Neural progenitor cell (in vitro differentiated cells): ENCODE measurements around the gene SKIC8. TPM values are rescaled to one million over a fixed set of nuclear protein-coding genes. Genes with fewer than 3 reads are reported as not detected.

ENCODE experiments used
- DNase-seq: peaks from one replicate; pipeline ENCODE4 v3.0.0-alpha.2; 2016; ENCODE audit warnings: low spot score
- H2AFZ ChIP-seq: fragments of 200-600 bp; sonication (generic); replicated peaks from 2 replicates; pipeline ENCODE4 v1.6.1; 2016; ENCODE audit warnings: antibody characterized with exemption
- H3F3A ChIP-seq: fragments of 200-600 bp; sonication (generic); 2 replicates; pipeline ENCODE4 v1.6.1; 2016; ENCODE audit warnings: antibody characterized with exemption, low read depth
- H3K27ac ChIP-seq: fragments of 200-600 bp; sonication (generic); 2 replicates; pipeline ENCODE4 v1.5.1; 2016; ENCODE audit warnings: mild to moderate bottlenecking
- H3K27me3 ChIP-seq: fragments of 200-600 bp; sonication (generic); 2 replicates; pipeline ENCODE4 v1.6.1; 2016; ENCODE audit warnings: mild to moderate bottlenecking, moderate library complexity
- H3K36me3 ChIP-seq: fragments of 200-600 bp; sonication (generic); 2 replicates; pipeline ENCODE4 v1.5.1; 2016
- H3K4me1 ChIP-seq: fragments of 200-600 bp; sonication (generic); 2 replicates; pipeline ENCODE4 v1.6.1; 2016; ENCODE audit warnings: mixed run types
- H3K4me2 ChIP-seq: fragments of 200-600 bp; sonication (generic); 2 replicates; pipeline ENCODE4 v1.6.1; 2016
- H3K4me3 ChIP-seq: fragments of 200-600 bp; sonication (generic); 2 replicates; pipeline ENCODE4 v1.5.1; 2016
- H3K79me2 ChIP-seq: fragments of 200-600 bp; sonication (generic); 2 replicates; pipeline ENCODE4 v1.6.1; 2016; ENCODE audit warnings: low read depth
- H3K9ac ChIP-seq: fragments of 200-600 bp; sonication (generic); 2 replicates; pipeline ENCODE4 v1.6.1; 2016
- H3K9me3 ChIP-seq: fragments of 200-600 bp; sonication (generic); 2 replicates; pipeline ENCODE4 v1.5.1; 2016; ENCODE audit warnings: low read depth
- H4K20me1 ChIP-seq: fragments of 200-600 bp; sonication (generic); 2 replicates; pipeline ENCODE4 v1.6.1; 2016; ENCODE audit warnings: low read depth
- H3K27ac Mint-ChIP-seq: 3 replicates; pipeline ENCODE4 v1.8.0; 2021; ENCODE audit warnings: mixed read lengths
- H3K27me3 Mint-ChIP-seq: 2 replicates; pipeline ENCODE4 v1.8.0; 2022; ENCODE audit warnings: low read depth, mild to moderate bottlenecking, inconsistent platforms, moderate library complexity, mixed read lengths; ENCODE audit not compliant: insufficient read depth
- H3K36me3 Mint-ChIP-seq: 3 replicates; pipeline ENCODE4 v1.8.0; 2021; ENCODE audit warnings: mixed read lengths
- H3K4me1 Mint-ChIP-seq: 3 replicates; pipeline ENCODE4 v1.8.0; 2021; ENCODE audit warnings: mixed read lengths
- H3K4me3 Mint-ChIP-seq: 3 replicates; pipeline ENCODE4 v1.8.0; 2021; ENCODE audit warnings: mild to moderate bottlenecking, moderate library complexity, mixed read lengths
- H3K9me3 Mint-ChIP-seq: 3 replicates; pipeline ENCODE4 v1.8.0; 2020; ENCODE audit warnings: mixed read lengths
- EZH2 ChIP-seq: fragments of 200-600 bp; sonication (generic); IDR thresholded peaks from 2 replicates; pipeline ENCODE4 v1.6.1; 2017; ENCODE audit warnings: antibody characterized with exemption, mild to moderate bottlenecking, moderate library complexity
- EZH2phosphoT487 ChIP-seq: fragments of 200-600 bp; sonication (generic); IDR thresholded peaks from 2 replicates; pipeline ENCODE4 v1.6.1; 2017; ENCODE audit warnings: antibody characterized with exemption
- total RNA-seq: library from RNA; depleted of rRNA; stranded (reverse); fragments of >200 nt; gene quantifications from 2 replicates; pipeline ENCODE4 v1.2.3, GENCODE V29; 2015; ENCODE audit warnings: low replicate concordance
- TF ChIP-seq, protein P1 (sequence below): fragments of 200-600 bp; sonication (generic); IDR thresholded peaks from 2 replicates; pipeline ENCODE4 v1.5.1; 2017; ENCODE audit warnings: antibody characterized with exemption, mild to moderate bottlenecking

The SKIC8 gene
- total RNA-seq, 1 donor from 2014 or later, result 76.0 TPM

DNA sequence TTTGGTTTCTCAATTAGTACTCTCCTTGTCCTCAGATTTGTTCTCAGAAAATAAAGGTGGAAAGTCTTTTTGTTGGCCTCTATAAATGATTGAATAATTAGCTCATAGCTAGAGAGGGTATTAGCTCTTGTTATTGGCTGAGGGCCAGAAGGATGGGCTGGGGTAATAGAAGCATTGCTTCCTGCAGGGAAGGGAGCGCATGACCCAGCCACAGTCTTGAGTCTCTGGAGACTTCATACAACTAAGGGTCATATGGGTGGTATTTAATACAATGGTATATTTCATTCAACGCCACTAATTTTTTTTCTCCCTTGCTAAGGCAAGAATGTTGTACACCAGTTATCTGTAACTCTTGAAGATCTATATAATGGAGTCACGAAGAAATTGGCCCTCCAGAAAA is 26.6 kb downstream of the SKIC8 start:
- no peaks in the 10 kb centered on the region for H3K4me1 ChIP-seq
- Mint-ChIP-seq H3K27me3 (peaks cover 4% of the 10 kb centered on the region), H3K4me3 (no peak overlapping the region), H3K4me1 (peaks cover 8% of the 10 kb centered on the region), H3K27ac (no peak overlapping the region), H3K36me3 (no peaks in the 10 kb centered on the region), H3K9me3 (no peaks in the 10 kb centered on the region)
- no peaks in the 10 kb centered on the region for H3K79me2 ChIP-seq
- H3F3A ChIP-seq, result no peaks in the 10 kb centered on the region
- DNase-seq, result no peak
- no peak overlapping the region for H3K27ac ChIP-seq
- no peak overlapping the region for H3K9ac ChIP-seq
- H3K4me2 ChIP-seq, result no peak overlapping the region
- TF ChIP-seq, protein P1, sequence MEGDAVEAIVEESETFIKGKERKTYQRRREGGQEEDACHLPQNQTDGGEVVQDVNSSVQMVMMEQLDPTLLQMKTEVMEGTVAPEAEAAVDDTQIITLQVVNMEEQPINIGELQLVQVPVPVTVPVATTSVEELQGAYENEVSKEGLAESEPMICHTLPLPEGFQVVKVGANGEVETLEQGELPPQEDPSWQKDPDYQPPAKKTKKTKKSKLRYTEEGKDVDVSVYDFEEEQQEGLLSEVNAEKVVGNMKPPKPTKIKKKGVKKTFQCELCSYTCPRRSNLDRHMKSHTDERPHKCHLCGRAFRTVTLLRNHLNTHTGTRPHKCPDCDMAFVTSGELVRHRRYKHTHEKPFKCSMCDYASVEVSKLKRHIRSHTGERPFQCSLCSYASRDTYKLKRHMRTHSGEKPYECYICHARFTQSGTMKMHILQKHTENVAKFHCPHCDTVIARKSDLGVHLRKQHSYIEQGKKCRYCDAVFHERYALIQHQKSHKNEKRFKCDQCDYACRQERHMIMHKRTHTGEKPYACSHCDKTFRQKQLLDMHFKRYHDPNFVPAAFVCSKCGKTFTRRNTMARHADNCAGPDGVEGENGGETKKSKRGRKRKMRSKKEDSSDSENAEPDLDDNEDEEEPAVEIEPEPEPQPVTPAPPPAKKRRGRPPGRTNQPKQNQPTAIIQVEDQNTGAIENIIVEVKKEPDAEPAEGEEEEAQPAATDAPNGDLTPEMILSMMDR, result no peak
- no peak for TF ChIP-seq EZH2phosphoT487
- TF ChIP-seq EZH2, result no peak
- no peaks in the 10 kb centered on the region for H3K27me3 ChIP-seq
- H4K20me1 ChIP-seq, result no peaks in the 10 kb centered on the region
- no peak overlapping the region for H3K4me3 ChIP-seq
- H2AFZ ChIP-seq, result no peak overlapping the region
- H3K36me3 ChIP-seq, result no peaks in the 10 kb centered on the region
- no peaks in the 10 kb centered on the region for H3K9me3 ChIP-seq

DNA sequence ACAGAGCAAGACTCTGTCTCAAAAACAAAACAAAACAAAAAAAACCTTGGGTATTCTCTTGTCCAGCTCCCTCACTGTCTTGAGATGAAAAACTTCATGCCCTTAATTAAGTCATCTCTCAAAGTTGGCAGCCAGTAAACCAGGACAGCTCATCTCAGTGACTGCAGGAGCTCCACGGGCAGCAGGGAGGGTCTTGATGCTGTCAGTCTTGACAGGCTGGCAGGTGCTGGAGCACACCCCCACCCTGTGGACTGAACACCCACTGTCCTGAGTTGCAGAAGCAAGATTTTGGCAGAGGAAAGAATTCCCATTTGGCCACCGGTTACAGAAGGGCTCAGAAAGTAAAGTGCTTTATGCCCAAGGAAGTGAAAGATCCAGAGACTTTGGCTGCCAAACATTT is 27.1 kb downstream of the SKIC8 start:
- no peak overlapping the region for H3K27ac ChIP-seq
- Mint-ChIP-seq H3K27ac (no peak overlapping the region), H3K9me3 (no peaks in the 10 kb centered on the region), H3K27me3 (peaks cover 4% of the 10 kb centered on the region), H3K36me3 (no peaks in the 10 kb centered on the region), H3K4me3 (no peak overlapping the region), H3K4me1 (peaks cover 12% of the 10 kb centered on the region)
- DNase-seq, result no peak
- H3K4me2 ChIP-seq, result no peak overlapping the region
- TF ChIP-seq, protein P1, result no peak
- TF ChIP-seq EZH2 (no peak), EZH2phosphoT487 (no peak)
- H3F3A ChIP-seq, result no peaks in the 10 kb centered on the region
- no peaks in the 10 kb centered on the region for H3K9me3 ChIP-seq
- no peaks in the 10 kb centered on the region for H3K79me2 ChIP-seq
- H2AFZ ChIP-seq, result no peak overlapping the region
- H3K4me1 ChIP-seq, result no peaks in the 10 kb centered on the region
- no peak overlapping the region for H3K9ac ChIP-seq
- no peak overlapping the region for H3K4me3 ChIP-seq
- H3K36me3 ChIP-seq, result no peaks in the 10 kb centered on the region
- H3K27me3 ChIP-seq, result no peaks in the 10 kb centered on the region
- H4K20me1 ChIP-seq, result no peaks in the 10 kb centered on the region

DNA sequence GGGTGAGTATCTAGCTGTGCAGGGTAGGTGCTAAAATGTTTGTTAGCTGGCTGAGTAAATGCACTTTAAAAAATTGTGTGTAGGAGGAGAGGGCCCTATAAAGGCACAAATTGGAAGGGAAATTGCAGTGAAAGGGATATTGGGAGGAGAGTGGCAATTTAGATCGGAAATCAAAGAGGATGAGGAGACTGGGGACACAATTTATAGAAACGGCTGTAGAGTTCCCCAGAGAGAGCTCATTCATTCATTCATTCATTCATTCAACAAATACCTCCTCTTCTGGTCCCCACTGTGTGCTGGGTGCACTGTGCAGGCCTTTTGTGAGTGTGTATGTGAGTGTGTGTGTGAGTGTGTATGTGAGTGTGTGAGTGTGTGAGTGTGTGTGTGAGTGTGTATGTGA is 32.6 kb downstream of the SKIC8 start:
- Histone ChIP-seq H4K20me1 (no peaks in the 10 kb centered on the region), H3F3A (no peaks in the 10 kb centered on the region), H3K36me3 (no peaks in the 10 kb centered on the region), H2AFZ (no peak overlapping the region), H3K4me2 (no peak overlapping the region), H3K27ac (no peak overlapping the region), H3K4me3 (no peak overlapping the region), H3K9me3 (no peaks in the 10 kb centered on the region), H3K4me1 (no peaks in the 10 kb centered on the region), H3K79me2 (no peaks in the 10 kb centered on the region), H3K27me3 (peaks cover 19% of the 10 kb centered on the region), H3K9ac (no peak overlapping the region)
- Mint-ChIP-seq H3K27me3 (peaks cover 4% of the 10 kb centered on the region), H3K4me3 (no peak overlapping the region), H3K36me3 (no peaks in the 10 kb centered on the region), H3K4me1 (peaks cover 15% of the 10 kb centered on the region), H3K27ac (no peak overlapping the region), H3K9me3 (no peaks in the 10 kb centered on the region)
- TF ChIP-seq, protein P1, result no peak
- TF ChIP-seq EZH2 (no peak), EZH2phosphoT487 (no peak)
- DNase-seq, result no peak

DNA sequence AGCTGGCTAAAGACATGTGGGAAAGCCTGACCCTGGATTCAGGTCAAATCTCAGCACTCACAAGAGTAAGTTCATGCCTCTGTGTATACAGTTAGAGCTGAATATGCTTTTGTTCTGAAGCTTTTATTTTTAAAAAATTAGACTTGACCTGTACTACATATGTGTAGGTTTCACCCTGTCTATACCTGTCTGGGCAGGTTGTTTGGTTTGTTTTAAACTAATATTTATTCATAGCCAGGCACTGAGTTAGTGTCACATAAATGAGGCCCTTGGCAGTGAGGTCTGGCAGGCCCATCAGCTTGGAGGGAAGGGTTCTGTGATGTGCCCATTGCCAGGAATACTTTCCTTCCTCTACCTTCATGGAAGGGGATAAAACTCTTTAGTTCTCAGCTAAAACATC is 33.2 kb downstream of the SKIC8 start:
- Mint-ChIP-seq H3K4me1 (peaks cover 15% of the 10 kb centered on the region), H3K27me3 (peaks cover 4% of the 10 kb centered on the region), H3K27ac (no peak overlapping the region), H3K4me3 (no peak overlapping the region), H3K36me3 (no peaks in the 10 kb centered on the region), H3K9me3 (no peaks in the 10 kb centered on the region)
- H4K20me1 ChIP-seq, result no peaks in the 10 kb centered on the region
- H3K4me3 ChIP-seq, result no peak overlapping the region
- H3F3A ChIP-seq, result no peaks in the 10 kb centered on the region
- no peaks in the 10 kb centered on the region for H3K79me2 ChIP-seq
- peaks cover 19% of the 10 kb centered on the region for H3K27me3 ChIP-seq
- H3K9me3 ChIP-seq, result no peaks in the 10 kb centered on the region
- no peaks in the 10 kb centered on the region for H3K4me1 ChIP-seq
- H3K4me2 ChIP-seq, result no peak overlapping the region
- no peak overlapping the region for H2AFZ ChIP-seq
- H3K9ac ChIP-seq, result no peak overlapping the region
- TF ChIP-seq EZH2phosphoT487 (no peak), EZH2 (no peak)
- TF ChIP-seq, protein P1, result no peak
- DNase-seq, result no peak
- H3K36me3 ChIP-seq, result no peaks in the 10 kb centered on the region
- no peak overlapping the region for H3K27ac ChIP-seq
